WTC11 (cell line): ENCODE measurements around the gene CROCC. TPM values are rescaled to one million over a fixed set of nuclear protein-coding genes. Genes with fewer than 3 reads are reported as not detected.

Experiments used
- ATAC-seq: fragments of 200-7000 bp; cut with Tn5 transposase; 2 replicates; pipeline ENCODE4 v1.10.0; 2021; ENCODE audit warnings: mild to moderate bottlenecking, moderate library complexity
- CTCF ChIA-PET: fragments of 300-600 bp; sonication (Branson Sonifier 250); formaldehyde crosslinking; loops from one replicate; lab custom pipeline; 2021; ENCODE audit warnings: antibody characterized with exemption; lab: Charles Lee
- POLR2A ChIA-PET: fragments of 350-600 bp; sonication (Branson Sonifier 250); formaldehyde crosslinking; loops from one replicate; lab custom pipeline; 2021; ENCODE audit warnings: antibody characterized with exemption; lab: Charles Lee
- DNase-seq: peaks from one replicate; pipeline ENCODE4 v3.0.0; 2021; ENCODE audit warnings: low spot score
- H3K27ac Mint-ChIP-seq: 2 replicates; pipeline ENCODE4 v1.8.0; 2021; ENCODE audit warnings: mixed read lengths
- H3K27me3 Mint-ChIP-seq: 2 replicates; pipeline ENCODE4 v1.8.0; 2021; ENCODE audit warnings: low read depth, mild to moderate bottlenecking, moderate library complexity, mixed read lengths
- H3K36me3 Mint-ChIP-seq: 2 replicates; pipeline ENCODE4 v1.8.0; 2021; ENCODE audit warnings: mixed read lengths
- H3K4me1 Mint-ChIP-seq: 2 replicates; pipeline ENCODE4 v1.8.0; 2022; ENCODE audit warnings: mixed read lengths
- H3K4me3 Mint-ChIP-seq: 2 replicates; pipeline ENCODE4 v1.8.0; 2021; ENCODE audit warnings: mild to moderate bottlenecking, moderate library complexity, mixed read lengths
- H3K9me3 Mint-ChIP-seq: 2 replicates; pipeline ENCODE4 v1.8.0; 2021; ENCODE audit warnings: mixed read lengths
- AR ChIP-seq: fragments of 250-450 bp; sonication (Bioruptor Pico); IDR thresholded peaks from 2 replicates; pipeline ENCODE4 v1.9.0; 2021; ENCODE audit warnings: mild to moderate bottlenecking
- ATF2 ChIP-seq: sonication (generic); formaldehyde crosslinking; IDR thresholded peaks from 2 replicates; pipeline ENCODE4 v1.8.1; 2022; ENCODE audit warnings: low read depth, missing genetic modification reagents, borderline replicate concordance
- ATF6 ChIP-seq: sonication (generic); formaldehyde crosslinking; IDR thresholded peaks from 2 replicates; pipeline ENCODE4 v1.8.1; 2023; ENCODE audit warnings: mild to moderate bottlenecking, missing genetic modification reagents
- CDX4 ChIP-seq: fragments of 250-450 bp; sonication (Bioruptor Pico); IDR thresholded peaks from 2 replicates; pipeline ENCODE4 v1.9.0; 2021; ENCODE audit warnings: moderate library complexity, mild to moderate bottlenecking, inconsistent platforms, borderline replicate concordance
- GRHL2 ChIP-seq: fragments of 250-450 bp; sonication (Bioruptor Pico); IDR thresholded peaks from 2 replicates; pipeline ENCODE4 v1.8.0; 2022; ENCODE audit warnings: mild to moderate bottlenecking, moderate library complexity; ENCODE audit not compliant: insufficient replicate concordance, severe bottlenecking
- GTF2I ChIP-seq: fragments of 250-450 bp; sonication (Bioruptor Pico); conservative IDR thresholded peaks from 2 replicates; pipeline ENCODE4 v1.4.0; 2021; ENCODE audit warnings: mild to moderate bottlenecking
- JAZF1 ChIP-seq: fragments of 250-450 bp; sonication (Bioruptor Pico); IDR thresholded peaks from 2 replicates; pipeline ENCODE4 v1.9.0; 2021; ENCODE audit warnings: moderate library complexity, mild to moderate bottlenecking, inconsistent platforms
- NFE2L1 ChIP-seq: sonication (generic); formaldehyde crosslinking; IDR thresholded peaks from 2 replicates; pipeline ENCODE4 v1.8.1; 2023; ENCODE audit warnings: missing genetic modification reagents
- RORB ChIP-seq: fragments of 250-450 bp; sonication (Bioruptor Pico); IDR thresholded peaks from 2 replicates; pipeline ENCODE4 v1.9.0; 2021; ENCODE audit warnings: mild to moderate bottlenecking
- ZNF138 ChIP-seq: sonication (generic); formaldehyde crosslinking; conservative IDR thresholded peaks from 2 replicates; pipeline ENCODE4 v1.8.1; 2022; ENCODE audit warnings: mild to moderate bottlenecking, moderate library complexity, missing genetic modification reagents
- ZNF423 ChIP-seq: fragments of 250-450 bp; sonication (Bioruptor Pico); IDR thresholded peaks from 2 replicates; pipeline ENCODE4 v2.1.2; 2022; ENCODE audit warnings: mild to moderate bottlenecking, moderate library complexity
- ZNF512 ChIP-seq: sonication (generic); formaldehyde crosslinking; IDR thresholded peaks from 2 replicates; pipeline ENCODE4 v1.8.1; 2022; ENCODE audit warnings: missing genetic modification reagents, borderline replicate concordance
- ZNF671 ChIP-seq: fragments of 250-450 bp; sonication (Bioruptor Pico); IDR thresholded peaks from 2 replicates; pipeline ENCODE4 v1.8.0; 2021; ENCODE audit warnings: mild to moderate bottlenecking
- total RNA-seq: library from RNA; stranded (reverse); gene quantifications from 3 replicates; pipeline ENCODE4 v1.2.3, GENCODE V29; 2021
- TF ChIP-seq, protein P1 (sequence below): sonication (generic); formaldehyde crosslinking; IDR thresholded peaks from 2 replicates; pipeline ENCODE4 v1.8.1; 2022; ENCODE audit warnings: mild to moderate bottlenecking, missing genetic modification reagents, moderate library complexity, borderline replicate concordance
- TF ChIP-seq, protein P2 (sequence below): fragments of 250-450 bp; sonication (Bioruptor Pico); IDR thresholded peaks from 2 replicates; pipeline ENCODE4 v1.9.0; 2021; ENCODE audit warnings: mild to moderate bottlenecking
- TF ChIP-seq, protein P3 (sequence below): sonication (generic); formaldehyde crosslinking; IDR thresholded peaks from 2 replicates; pipeline ENCODE4 v1.8.1; 2022; ENCODE audit warnings: low read depth, mild to moderate bottlenecking, moderate library complexity, missing genetic modification reagents, borderline replicate concordance

CROCC gene
- total RNA-seq, 1 experiment from 2014 or later: 75.6 TPM

DNA sequence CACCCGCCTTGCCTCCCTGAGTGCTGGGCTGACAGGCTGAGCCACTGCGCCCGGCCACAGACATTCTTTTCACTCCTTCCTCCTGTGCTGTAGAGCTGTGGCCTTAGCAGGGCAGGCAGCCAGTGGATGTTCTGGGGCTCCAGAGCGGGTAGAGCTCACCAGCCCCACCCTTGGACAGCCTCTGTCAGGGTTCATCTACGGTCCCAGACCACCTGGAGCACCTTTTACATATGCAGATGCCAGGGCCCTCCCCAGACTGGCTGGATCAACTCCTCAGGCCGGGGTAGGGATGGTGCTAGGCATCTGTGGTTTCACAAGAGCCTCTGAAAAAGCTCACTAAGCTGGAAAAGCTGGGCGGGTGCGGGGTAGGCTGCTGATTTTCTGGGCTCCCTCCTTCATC, 85.4 kb downstream of the CROCC start:
- ChIA-PET CTCF (interaction anchor here (0.6 to 3.3 kb wide), 8 partner anchors 17 to 377 kb away, joined by 3 to 28 read pairs (median 5); no protein-coding TSS in a partner anchor), POLR2A (interaction anchor here (0.7 to 0.9 kb wide), 4 partner anchors 11 to 17 kb away, joined by 3 to 8 read pairs (median 4); no protein-coding TSS in a partner anchor)
- peak; percentile 41 for ATAC-seq
- TF ChIP-seq NFE2L1 (CRISPR knock-in tag) (no peak), ZNF423 (CRISPR knock-in tag) (0 out of 2 replicates have a peak, but pooled peaks have one; percentile 49)
- Mint-ChIP-seq H3K27me3 (no peaks in the 10 kb centered on the region), H3K36me3 (peaks cover 10% of the 10 kb centered on the region), H3K4me3 (no peak overlapping the region), H3K9me3 (no peaks in the 10 kb centered on the region), H3K27ac (peak overlapping the region; percentile 74), H3K4me1 (peaks cover 31% of the 10 kb centered on the region)
- peak; percentile 58 for DNase-seq

DNA sequence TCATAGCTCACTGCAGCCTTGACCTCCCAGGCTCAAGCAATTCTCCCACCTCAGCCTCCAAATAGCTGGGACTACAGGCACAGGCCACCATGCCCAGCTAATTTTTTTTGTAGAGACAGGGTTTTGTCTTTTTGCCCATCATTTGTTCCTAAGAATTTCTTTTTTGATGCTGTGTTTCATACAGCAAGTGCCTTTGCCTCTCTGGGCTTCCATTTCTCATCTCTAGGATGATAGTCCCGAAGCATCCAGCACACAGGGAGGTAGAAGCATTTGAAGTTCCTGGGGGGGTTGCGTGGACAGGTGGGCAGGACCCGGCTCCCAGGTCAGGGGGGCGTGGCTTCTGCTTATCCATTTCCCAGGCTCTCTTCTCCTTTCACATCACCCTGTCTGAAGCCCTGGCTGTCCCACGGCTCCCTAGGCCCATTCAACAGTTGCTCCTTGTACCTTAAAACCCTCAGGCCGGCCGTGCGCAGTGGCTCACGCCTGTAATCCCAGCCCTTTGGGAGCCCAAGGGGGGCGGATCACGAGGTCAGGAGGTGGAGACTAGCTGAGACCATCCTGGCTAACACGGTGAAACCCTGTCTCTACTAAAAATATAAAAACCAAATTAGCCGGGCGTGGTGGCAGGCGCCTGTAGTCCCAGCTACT, 86.6 kb downstream of the CROCC start:
- H3K9me3 Mint-ChIP-seq: no peaks in the 10 kb centered on the region
- DNase-seq (no peak), ATAC-seq (no peak)
- no peak overlapping the region for H3K27ac Mint-ChIP-seq
- POLR2A ChIA-PET: interaction anchor here (0.7 to 1.0 kb wide), 3 partner anchors 18 to 103 kb away, joined by 3 to 8 read pairs (median 3); no protein-coding TSS in a partner anchor
- no peak overlapping the region for H3K4me3 Mint-ChIP-seq
- peaks cover 43% of the 10 kb centered on the region for H3K4me1 Mint-ChIP-seq
- no peaks in the 10 kb centered on the region for H3K27me3 Mint-ChIP-seq
- CTCF ChIA-PET: interaction anchor here (0.6 to 3.3 kb wide), 5 partner anchors 21 to 57 kb away, joined by 3 to 28 read pairs (median 3); no protein-coding TSS in a partner anchor
- H3K36me3 Mint-ChIP-seq: peaks cover 10% of the 10 kb centered on the region
- TF ChIP-seq ZNF138 (CRISPR knock-in tag) (no peak), ZNF512 (CRISPR knock-in tag) (no peak), ATF6 (CRISPR knock-in tag) (no peak), JAZF1 (CRISPR knock-in tag) (no peak), ZNF671 (CRISPR knock-in tag) (no peak)
- TF ChIP-seq, protein P1, sequence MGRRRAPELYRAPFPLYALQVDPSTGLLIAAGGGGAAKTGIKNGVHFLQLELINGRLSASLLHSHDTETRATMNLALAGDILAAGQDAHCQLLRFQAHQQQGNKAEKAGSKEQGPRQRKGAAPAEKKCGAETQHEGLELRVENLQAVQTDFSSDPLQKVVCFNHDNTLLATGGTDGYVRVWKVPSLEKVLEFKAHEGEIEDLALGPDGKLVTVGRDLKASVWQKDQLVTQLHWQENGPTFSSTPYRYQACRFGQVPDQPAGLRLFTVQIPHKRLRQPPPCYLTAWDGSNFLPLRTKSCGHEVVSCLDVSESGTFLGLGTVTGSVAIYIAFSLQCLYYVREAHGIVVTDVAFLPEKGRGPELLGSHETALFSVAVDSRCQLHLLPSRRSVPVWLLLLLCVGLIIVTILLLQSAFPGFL (CRISPR knock-in tag): no peak

- ATAC-seq (no peak), DNase-seq (no peak)
- CTCF ChIA-PET: interaction anchor here (0.6 to 2.2 kb wide), 8 partner anchors 10 to 389 kb away, joined by 3 to 16 read pairs (median 6); no protein-coding TSS in a partner anchor
- H3K27ac Mint-ChIP-seq: no peak overlapping the region
- H3K9me3 Mint-ChIP-seq: no peaks in the 10 kb centered on the region
- H3K36me3 Mint-ChIP-seq: no peaks in the 10 kb centered on the region
- H3K27me3 Mint-ChIP-seq: no peaks in the 10 kb centered on the region
- POLR2A ChIA-PET: no interaction called here
- H3K4me1 Mint-ChIP-seq: peaks cover 54% of the 10 kb centered on the region
- H3K4me3 Mint-ChIP-seq: no peak overlapping the region; the same call in 1 of the 2 replicates
- TF ChIP-seq, protein P2, sequence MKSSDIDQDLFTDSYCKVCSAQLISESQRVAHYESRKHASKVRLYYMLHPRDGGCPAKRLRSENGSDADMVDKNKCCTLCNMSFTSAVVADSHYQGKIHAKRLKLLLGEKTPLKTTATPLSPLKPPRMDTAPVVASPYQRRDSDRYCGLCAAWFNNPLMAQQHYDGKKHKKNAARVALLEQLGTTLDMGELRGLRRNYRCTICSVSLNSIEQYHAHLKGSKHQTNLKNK: no peak
- TF ChIP-seq GRHL2 (CRISPR knock-in tag) (no peak), GTF2I (CRISPR knock-in tag) (no peak), ATF2 (no peak), CDX4 (CRISPR knock-in tag) (no peak), AR (no peak), RORB (CRISPR knock-in tag) (no peak)
- TF ChIP-seq, protein P3, sequence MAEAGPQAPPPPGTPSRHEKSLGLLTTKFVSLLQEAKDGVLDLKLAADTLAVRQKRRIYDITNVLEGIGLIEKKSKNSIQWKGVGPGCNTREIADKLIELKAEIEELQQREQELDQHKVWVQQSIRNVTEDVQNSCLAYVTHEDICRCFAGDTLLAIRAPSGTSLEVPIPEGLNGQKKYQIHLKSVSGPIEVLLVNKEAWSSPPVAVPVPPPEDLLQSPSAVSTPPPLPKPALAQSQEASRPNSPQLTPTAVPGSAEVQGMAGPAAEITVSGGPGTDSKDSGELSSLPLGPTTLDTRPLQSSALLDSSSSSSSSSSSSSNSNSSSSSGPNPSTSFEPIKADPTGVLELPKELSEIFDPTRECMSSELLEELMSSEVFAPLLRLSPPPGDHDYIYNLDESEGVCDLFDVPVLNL (CRISPR knock-in tag): no peak
Observed at GRCh38 chr1:17009706-17010105, 88.0 kb downstream of the CROCC start.
